NB4 (cell line): ENCODE measurements around the gene ESRRA.

Experiments used
- CTCF ChIP-seq: IDR thresholded peaks from one replicate; pipeline ENCODE4 v1.5.1; 2012; ENCODE audit warnings: low read depth, low read length
- MAX ChIP-seq: IDR thresholded peaks from 2 replicates; pipeline ENCODE4 v1.6.1; 2011; ENCODE audit warnings: low read depth, low read length
- MYC ChIP-seq: IDR thresholded peaks from 2 replicates; pipeline ENCODE4 v1.6.1; 2011; ENCODE audit warnings: low read depth, low read length
- POLR2A ChIP-seq: IDR thresholded peaks from 2 replicates; pipeline ENCODE4 v1.6.1; 2011; ENCODE audit warnings: mild to moderate bottlenecking; ENCODE audit not compliant: insufficient read length; ENCODE audit errors: extremely low read depth

GRCh38 chr11:64334764-64335735 is 29.7 kb downstream of the ESRRA start:
- no peak for TF ChIP-seq CTCF
- no peak for TF ChIP-seq POLR2A
- peak; percentile 60; the same call in 1 of the 2 replicates for TF ChIP-seq MYC
- peak; percentile 77 for TF ChIP-seq MAX
